Measurements from ENCODE around the gene TMC6.

Gene TMC6

DNA sequence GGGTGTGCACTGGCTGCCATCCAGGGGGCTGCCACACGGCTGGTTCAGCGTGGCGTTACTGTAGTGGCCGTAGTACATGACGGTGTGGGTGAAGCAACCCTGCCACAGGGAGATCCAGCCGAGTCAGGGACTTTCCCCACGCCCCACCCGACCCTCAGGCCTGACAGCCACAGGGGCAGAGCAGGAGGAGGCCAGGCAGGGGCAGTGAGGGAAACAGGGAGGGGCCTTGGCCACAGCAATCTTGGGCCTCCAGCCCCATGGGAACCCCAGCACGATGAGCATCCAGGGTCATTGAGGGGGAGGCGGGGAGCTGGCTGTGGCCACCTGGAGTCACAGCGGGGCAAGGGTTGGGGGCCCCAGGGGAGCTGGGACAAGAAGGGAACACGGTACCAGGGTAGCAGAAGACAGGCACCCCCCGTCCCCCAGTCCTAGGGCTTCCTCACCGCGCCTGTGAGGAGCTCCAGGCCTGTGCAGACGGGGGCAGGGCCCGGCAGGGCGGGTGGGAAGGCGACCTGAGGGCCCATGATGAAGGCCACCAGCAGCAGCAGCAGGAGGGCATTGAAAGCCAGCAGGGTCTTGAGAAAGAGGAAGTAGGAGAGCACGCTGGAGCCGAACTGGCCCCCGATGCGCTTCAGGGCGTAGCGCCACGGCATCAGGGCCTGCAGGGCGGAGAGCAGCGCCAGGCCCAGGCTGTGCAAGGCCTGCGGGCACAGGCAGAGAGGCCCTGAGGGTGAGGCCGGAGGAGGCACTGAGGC lies 4.3 kb downstream of the TMC6 start:
- peak in 1 of 5 experiments; percentile 48 for DNase-seq

DNA sequence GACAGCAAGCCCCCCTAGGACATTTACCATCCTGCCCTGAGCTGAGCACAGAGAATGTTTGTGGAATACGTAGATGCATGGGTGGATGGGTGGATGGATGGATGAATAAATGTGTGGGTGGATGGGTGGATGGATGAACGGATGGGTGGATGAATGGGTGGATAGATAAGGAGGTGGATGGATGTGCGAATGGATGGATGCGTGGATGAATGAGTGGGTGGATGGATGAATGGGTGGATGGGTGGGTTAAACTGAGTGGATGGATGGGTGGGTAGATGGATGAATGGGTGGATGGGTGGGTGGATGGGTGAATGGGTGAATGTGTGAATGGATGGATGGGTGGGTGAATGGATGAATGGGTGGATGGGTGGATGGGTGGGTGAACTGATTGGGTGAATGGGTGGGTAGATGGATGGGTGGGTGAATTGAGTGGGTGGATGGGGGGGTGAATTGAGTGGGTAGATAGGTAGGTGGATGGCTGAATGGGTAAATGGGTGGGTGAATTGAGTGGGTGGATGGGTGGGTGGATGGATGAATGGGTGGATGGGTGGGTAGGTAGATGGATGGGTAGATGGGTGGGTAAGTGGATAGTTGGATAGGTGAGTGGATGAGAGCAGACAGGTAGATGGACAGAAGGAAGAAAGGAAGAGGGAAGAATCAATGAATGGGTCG lies 5.2 kb downstream of the TMC6 start:
- no peak for DNase-seq

DNA sequence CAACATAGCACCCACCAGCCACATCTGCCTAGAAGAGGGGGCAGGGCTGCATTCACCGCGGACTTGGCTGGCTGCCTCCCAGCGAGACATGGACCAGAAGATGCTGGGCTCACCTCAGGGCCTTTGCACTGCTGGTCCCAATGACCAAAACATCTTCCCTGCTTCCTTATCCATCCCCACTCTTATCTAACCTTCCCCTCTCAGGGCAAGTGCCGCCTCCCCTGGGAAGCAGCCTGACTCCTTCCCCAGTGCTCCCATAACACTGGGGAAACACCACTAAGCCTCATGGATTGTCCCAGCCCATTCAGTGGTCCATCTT lies 5.7 kb downstream of the TMC6 start:
- no peak for DNase-seq

DNA sequence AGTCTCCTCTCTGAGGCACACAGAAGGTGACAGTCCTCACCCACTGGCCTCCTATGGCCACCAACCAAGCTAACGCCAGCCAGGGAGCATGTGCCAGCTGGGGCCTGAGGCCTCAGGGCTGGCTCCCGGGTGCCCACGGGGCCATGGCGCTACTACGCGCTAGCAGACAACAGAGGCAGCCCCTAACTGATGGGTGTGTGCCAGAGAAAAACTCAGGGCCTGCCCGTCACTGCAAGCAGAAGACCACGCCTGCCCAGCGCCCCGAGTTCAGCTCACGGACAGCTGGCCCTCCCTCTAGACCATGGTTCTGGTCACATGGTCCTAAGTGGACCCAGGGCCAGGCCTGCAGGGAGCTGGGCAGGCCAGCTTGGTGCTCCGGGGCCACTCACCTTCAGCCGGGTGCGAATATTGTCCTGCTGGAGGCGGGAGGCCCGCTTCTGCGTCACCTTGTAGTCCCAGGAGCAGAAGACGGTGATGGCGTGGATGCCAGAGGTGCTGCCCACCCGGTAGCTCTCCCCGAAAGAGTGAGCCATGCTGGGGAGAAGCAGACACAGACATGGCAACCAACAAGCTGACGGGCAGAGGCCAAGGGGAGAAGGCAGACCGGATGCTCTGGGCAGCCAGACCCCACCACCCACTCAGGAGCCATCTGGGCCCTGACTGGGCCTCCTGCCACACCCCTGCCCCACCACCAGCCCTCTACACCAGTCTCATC lies 6.2 kb downstream of the TMC6 start:
- peak in 1 of 5 experiments; percentile 44 for DNase-seq

DNA sequence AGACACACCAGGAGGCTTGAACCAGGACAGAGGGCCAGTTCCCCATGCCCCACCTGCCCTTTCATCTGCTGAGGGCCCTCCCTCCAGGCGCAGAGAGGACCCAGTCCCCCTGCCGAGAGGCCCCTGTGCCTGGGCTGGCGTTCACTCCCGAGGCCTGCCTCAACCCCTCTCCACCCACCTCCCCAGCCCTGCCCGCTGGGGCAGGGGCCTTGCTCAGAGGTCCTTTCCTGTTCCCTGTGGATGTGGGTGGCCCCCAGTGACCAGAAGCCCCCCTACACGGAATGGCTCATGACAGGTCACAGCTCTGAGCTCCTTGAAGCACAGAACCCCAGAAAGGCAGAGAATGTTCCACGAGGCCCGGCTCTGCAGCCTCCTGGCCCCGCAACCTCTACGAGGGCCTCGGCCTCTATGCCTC lies 6.7 kb downstream of the TMC6 start:
- DNase-seq, result no peak

DNA sequence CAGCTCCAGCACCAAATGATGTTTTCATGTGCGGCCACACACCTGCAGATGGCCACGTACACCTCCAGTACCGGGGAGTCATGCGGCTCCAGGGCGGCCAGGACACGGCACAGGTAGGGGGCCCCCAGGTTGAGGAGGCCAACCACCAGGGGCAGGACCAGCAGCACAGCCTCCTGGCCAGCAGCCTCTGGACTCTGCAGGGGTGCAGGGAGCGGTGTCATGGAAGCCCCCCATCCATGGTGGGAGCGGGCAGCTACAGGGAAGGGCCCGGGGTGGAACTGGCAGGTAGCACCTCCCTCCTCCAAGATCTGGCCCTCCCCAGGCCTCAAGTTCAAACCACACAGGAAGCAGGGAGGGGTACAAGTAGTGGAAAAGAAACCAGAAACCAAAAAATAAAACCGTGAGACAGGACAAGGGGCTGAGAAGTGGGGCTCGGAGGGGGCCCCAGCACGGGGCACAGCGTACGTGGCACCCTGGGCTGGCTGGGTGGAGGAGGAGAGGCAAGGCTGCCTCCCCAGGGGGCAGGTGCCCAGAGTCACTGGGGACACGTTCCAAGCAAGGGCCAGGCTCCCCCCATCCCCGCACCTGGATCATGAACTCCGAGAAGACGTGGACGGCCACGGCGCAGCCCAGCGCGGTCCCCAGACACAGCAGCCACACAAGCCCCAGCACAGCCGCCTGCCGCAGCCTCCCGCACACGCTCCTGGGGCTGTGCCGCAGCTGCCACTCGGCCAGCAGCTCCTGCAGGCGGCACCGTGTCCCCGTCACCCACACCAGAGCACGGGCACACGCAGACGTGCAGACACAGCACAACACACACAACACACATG lies 7.4 kb downstream of the TMC6 start:
- DNase-seq, result peak in 3 of 5 experiments; percentile 42 to 87 (median 83)

DNA sequence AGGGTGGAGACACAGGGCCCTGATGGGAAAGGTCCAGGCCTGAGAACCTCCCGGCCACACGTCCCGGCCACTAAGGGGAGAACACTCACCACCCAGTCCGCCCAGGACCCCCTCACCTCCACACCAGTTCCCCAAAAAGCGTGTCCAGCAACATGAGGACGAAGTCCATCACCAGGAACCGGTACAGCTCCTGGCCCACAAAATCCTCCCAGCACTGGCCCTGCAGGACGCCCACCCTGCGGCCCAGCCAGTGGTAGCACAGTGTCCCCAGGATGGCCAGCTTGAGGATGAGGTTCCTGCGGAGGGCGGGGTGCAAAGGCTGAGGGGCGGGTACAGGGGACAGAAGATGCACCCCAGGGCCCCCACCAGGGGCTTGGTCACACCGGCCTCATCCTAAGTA lies 8.0 kb downstream of the TMC6 start:
- DNase-seq, result no peak

DNA sequence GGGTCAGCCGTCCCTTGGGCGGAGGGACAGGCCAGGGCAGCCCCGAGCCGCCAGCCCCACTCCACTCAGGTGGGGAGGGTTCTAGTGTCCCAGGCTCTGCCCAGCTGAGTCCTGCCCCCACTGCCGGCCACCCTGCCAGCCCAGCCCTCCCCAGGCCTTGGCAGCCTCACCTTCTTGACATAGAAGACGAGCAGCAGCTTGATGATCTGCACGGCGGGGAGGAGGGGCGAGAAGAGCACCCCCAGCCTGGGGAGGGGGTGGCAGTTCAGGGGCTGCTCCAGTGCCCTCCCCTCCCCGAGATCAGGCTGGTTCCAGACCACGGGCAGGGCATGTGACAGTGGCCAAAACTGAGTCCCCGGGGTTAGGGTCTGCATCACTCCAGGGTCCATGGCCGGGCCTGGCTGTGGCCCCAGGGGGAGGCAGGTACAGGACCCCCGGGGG lies 9.7 kb downstream of the TMC6 start:
- no peak for DNase-seq

DNA sequence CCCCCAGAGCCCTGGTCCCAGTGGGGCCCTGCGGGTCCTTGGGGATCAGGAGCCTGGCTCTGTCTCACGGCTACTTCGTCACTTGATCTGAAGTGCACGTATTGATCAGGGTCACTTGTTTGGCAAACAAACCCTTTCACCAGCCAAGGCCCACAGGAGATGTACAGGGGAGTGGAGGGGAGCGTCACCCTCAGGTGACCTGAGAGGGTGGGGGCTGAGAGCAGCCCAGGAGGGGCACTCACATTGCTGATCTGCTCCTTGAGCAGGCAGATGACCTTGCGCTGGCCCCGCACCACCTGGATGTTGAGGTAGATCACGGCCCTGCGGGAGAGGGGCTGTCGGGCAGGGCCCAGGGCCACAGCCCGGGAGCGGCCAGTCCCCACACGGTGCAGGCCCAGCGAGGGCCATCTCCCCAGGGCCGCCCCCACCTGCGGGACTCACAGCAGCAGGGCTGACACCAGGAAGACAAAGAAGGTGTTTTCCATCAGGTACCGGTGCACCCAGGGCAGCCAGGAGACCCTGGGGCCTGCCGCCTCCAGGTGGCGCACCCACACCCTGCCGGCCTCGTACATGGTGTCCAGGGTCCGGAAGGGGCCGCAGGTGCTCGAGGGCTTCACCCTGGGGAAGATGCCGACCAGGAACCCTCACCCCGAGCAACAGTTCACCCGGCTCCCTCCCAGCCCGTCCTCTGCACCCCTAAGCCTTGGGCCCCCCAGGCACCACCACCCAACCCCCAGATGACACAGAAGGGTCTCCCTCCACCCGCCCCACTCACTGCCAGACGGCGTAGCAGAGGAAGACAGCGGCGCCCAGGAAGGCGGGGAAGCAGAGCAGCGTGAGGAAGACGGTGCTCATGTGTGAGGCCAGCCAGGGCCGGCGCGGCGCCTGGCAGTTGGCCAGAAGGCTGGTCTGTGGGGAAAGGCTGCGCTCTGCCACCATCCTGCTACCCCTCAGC lies 11.3 kb downstream of the TMC6 start:
- peak in 1 of 5 experiments; percentile 22 for DNase-seq

DNA sequence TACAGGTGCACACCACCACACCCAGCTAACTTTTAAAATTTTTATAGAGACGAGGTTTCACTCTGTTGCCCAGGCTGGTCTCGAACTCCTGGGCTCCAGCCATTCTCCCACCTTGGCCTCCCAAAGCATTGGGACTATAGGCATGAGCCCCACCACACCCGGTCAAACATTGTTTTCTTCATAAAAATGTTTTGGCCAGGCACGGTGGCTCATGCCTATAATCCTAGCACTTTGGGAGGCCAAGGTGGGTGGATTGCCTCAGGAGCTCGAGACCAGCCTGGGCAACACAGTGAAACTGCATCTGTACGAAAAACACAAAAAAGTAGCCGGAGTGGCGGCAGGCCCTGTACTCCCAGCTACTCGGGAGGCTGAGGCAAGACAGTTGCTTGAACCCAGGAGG lies 12.1 kb downstream of the TMC6 start:
- DNase-seq, result no peak

DNA sequence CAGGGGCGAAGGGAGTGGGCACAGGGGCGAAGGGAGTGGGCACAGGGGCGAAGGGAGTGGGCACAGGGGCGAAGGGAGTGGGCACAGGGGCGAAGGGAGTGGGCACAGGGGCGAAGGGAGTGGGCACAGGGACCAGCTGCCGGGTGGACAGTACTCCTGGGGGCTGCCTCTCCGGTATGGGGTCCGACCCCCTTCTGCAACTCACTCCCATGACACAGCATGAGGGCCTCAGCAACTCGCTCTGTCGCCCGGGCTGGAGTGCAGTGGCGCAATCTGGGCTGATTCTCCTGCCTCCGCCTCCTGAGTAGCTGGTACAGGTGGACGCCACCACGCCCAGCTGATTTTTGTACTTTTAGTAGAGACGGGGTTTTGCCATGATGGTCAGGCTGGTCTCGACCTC lies 12.8 kb downstream of the TMC6 start:
- DNase-seq, result peak in 1 of 5 experiments; percentile 10

DNA sequence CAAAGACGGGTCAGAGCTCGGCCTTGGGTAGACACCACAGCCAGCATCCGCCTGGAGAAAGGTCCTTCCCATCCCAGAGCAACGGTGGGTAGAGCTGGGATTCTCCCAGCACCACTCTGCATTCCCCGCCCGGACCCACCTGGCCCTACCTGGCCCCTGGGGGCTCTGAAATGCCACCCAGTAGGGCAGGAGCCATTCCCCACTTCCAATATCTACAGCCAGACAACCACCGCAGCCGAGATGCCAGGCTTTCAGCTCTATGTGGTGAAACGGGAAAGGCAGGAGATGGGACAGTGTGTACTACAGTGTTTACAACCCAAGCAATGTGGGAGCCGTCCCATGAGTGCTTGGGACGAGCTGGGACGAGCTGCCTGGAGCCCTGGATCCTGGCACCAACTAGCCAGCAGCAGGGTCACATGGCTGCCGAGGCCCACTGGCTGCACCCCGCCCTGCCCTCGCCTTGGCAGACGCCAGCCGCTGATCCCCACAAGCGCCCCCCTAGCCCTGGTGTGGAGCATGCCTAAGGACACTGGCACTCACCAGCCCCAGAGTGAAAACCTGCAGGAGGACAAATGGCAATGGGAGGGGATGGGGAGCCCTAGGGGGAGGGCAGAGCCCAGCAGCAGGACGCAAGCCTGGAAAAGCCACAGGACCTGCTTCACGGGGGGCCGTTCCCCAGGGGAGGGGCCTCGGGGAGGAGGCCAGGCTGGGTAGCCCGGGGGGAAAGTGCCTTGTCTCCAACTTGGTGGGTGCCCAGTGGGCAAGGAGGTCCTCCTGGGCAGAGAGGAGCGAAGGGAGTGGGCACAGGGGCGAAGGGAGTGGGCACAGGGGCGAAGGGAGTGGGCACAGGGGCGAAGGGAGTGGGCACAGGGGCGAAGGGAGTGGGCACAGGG lies 13.5 kb downstream of the TMC6 start:
- DNase-seq, result no peak

DNA sequence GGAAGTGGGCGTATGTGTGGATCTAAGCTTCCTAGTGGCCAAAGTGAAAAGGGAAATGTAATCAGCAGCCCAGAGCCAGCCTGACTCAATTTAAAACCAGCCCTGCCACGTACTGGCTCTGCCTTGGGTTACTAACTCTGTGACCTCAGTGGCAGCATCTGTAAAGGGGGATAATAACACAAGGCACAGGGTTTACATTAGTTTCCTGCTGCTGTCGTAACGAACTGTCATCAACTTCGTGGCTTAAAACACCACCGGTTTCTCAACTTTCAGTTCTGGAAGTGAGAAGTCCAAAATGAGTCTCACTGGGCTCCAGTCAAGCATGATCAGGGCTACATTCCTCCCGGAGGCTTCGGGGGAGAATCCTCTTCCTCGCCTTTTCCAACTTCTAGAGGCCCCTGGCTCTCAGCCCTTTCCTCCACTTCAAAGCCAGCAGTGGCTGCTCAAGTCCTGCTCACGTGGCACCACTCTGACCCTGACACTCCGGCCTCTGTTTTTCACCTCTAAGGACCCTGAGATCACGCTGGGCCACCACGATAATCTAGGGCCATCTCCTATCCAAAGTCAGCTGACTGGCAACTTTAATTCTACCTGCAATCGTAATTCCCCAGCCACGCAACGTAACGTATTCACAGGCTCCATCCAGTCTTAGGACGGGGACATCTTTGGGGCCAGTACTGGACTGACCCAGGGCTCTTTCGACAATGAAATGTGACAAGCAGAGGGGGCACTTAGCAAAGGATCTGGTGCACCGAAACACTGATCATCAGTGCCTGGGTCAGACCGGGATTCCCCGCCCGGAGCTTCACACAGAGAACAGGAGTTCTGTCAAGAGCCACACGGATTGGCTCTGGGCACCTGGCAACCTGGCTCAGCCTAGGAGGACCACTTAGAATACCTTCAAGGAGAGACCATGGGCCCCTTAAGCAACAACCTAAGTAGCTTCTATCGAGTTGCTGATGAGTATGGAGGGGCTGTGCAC lies 14.5 kb downstream of the TMC6 start:
- peak in 2 of 5 experiments; percentile 47 to 87 for DNase-seq

DNA sequence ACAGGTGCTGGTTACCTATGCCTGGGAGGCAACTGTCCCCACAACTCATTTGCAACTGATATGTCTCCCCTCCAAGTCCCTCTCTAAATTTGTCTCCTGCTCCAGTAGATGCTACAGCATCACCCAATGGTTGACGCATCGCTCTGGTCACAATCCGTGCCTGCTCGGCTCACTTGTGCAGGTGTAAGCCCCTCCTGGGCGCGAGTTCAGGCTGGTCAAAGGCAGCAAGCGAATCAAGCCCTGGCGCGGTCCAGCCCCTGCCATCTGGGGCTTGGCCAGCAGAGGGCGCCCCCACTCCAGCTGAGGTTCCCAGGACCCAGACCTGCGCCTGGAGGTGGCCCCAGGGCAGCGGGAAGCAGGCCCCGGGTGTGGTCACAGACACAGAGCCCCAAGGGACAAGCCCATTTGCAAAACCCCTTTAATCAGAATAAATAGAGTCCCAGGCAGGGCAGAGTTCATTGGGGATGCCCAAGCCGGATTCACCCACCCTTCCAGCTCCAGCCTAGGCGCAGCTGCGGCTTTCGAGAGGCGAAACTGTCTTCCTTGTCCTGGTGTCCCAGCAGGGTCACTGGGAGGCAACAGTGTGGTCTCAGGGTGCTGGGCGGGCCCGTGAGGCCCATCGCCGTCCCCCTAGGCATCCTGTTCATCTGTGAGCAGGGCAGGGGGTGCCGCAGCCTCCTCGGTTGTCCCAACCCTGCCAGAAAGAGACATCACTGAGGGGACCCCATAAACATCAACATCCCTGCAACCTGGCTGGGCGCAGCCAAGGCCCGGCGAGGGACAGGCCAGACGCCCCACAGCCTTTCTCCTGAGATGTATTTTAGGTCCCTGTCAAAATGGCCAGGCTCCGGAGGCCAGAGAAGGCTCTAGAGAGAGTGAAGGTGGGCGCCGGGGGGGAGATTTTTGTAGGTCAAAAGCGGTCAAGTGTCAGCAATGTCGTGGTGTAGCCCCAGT lies 15.8 kb downstream of the TMC6 start:
- peak; percentile 61 to 72 (median 69) for DNase-seq

DNA sequence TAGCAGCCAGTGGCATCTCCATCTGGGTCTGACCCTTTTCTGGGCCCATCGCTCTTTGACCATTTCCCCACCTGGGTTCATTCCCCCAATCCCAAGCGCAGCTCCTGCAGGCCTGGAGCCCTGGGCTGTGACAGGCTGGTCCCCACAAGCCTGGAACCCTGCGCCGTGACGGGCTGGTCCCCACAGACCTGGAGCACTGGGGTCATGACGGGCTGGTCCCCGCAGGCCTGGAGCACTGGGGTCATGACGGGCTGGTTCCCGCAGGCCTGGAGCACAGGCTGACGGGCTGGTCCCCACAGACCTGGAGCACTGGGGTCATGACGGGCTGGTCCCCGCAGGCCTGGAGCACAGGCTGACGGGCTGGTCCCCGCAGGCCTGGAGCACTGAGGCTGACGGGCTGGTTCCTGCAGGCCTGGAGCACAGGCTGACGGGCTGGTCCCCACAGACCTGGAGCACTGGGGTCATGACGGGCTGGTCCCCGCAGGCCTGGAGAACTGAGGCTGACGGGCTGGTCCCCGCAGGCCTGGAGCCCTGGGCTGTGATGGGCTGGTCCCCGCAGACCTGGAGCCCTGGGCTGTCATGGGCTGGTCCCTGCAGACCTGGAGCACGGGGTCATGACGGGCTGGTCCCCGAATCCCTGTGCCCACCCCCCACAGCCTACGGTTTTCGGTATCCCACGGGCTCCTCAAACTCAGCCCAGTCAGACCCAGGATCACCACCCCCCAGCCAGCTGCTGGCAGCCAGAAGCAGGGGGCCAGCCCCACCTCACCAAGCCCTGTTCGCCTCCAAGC lies 16.6 kb downstream of the TMC6 start:
- DNase-seq, result peak in 1 of 5 experiments; percentile 8

DNA sequence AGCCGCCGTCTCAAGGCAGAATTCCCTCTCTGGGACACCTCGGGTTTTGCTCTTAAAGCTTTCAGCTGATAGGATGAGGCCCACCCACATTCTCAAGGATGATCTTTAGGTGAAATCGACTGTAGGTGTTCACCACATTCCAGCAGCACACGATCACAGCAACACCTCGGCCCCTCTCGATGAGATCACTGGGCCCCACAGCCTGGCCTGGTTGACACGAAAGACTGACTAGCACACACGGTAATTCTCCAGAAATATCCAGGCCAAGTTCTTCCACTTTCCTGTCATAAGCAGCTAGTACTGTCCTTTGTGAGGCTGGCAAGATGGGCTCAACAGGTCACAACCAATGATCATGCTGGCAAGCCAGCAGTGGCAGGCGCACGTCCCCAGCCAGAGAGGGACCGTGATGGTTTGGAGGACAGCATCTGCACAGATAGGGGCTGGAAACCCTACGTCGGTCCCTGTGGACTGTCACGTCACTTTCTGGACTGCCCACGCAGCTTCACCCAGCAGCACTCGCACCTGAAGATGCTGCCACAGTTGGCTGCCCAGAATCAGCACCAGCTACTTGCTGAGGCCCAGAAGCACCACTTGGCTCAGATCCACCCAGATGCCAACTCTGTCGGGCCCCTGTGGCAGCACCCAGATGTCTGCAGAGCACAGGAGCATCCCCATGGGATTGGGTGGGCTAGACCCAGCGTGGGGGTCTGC lies 17.4 kb downstream of the TMC6 start:
- DNase-seq, result no peak
